ENCODE data around the gene NKAIN2. TPM values are rescaled to one million over a fixed set of nuclear protein-coding genes. Genes with fewer than 3 reads are reported as not detected.
"Not testable (repeated sequence)": the region's sequence is repeated elsewhere in the genome, so short reads cannot be mapped to it uniquely, and the experiment has no call there.

NKAIN2 gene
- polyA plus RNA-seq, 1 donor from 2014 or later = not detected

DNA sequence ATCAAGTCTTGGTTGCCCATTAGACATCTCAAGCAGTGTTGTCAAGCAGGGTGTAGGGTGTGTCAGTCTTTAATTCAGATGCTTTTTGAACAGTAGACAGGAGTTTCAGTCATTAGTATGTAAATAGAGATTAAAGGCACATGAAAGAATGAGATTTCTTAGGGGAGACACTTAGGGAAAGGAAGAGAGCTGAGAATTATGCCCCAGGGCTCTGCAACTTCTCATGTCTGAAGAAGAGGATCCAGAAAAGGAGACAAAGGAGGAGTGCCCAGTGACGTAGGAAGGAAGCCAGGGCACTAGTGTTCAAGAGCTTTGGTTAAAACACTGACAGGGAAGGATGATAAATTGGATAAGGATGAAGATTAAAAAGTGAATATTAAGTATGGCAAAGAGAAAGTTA is 569.7 kb downstream of the NKAIN2 start:
- Mint-ChIP-seq H3K4me1 (no peaks in the 10 kb centered on the region), H3K27ac (no peak overlapping the region), H3K4me3 (no peak overlapping the region), H3K36me3 (peaks cover 1% of the 10 kb centered on the region), H3K27me3 (no peaks in the 10 kb centered on the region), H3K9me3 (peaks cover 2 to 14% (median 3%) of the 10 kb centered on the region in 3 donors)

DNA sequence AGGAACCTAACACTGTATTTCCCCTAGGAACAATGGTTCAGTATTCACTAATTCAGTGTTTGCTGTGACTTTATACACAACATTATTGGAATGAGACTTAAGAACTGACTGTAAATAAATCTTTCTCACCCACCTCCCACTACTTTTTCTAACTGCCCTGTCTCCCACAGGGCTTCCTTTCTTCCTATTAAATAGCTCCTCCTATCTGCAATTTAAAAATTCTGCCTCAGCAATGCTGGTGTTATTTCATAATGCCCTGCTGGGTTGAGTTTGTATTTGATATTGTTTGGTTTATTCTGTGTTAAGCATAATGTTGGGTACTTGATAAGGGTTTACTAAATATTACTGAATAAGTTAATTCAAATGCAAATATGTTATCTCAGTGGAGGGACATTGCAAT is 585.5 kb downstream of the NKAIN2 start:
- Mint-ChIP-seq H3K4me3 (no peak overlapping the region), H3K27me3 (no peaks in the 10 kb centered on the region), H3K9me3 (peaks cover 2 to 5% (median 4%) of the 10 kb centered on the region in 3 donors), H3K36me3 (no peaks in the 10 kb centered on the region), H3K27ac (no peak overlapping the region), H3K4me1 (no peaks in the 10 kb centered on the region)

DNA sequence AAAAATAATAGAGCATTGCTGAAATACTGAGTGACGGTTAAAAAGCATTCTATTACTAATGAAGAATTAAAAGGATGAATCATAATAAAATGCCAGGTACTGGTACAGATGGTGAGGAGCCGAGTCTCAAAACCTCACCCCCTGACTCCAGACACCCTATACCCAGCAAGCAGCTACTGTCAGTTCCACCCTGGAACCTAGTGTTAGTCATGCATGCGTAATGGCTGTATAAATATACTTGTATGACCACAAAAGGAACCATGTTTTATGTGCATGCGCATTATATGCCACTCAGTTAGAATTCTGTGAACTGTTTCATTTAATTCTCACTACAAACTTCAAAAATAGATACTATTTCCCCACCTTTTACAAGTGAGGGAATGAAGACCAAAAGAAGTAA is 589.9 kb downstream of the NKAIN2 start:
- H3K4me3 Mint-ChIP-seq = no peak overlapping the region
- peaks cover 1 to 9% (median 6%) of the 10 kb centered on the region in 3 donors for H3K9me3 Mint-ChIP-seq
- H3K27me3 Mint-ChIP-seq = no peaks in the 10 kb centered on the region
- no peak overlapping the region for H3K27ac Mint-ChIP-seq
- H3K4me1 Mint-ChIP-seq = no peaks in the 10 kb centered on the region
- no peaks in the 10 kb centered on the region for H3K36me3 Mint-ChIP-seq

DNA sequence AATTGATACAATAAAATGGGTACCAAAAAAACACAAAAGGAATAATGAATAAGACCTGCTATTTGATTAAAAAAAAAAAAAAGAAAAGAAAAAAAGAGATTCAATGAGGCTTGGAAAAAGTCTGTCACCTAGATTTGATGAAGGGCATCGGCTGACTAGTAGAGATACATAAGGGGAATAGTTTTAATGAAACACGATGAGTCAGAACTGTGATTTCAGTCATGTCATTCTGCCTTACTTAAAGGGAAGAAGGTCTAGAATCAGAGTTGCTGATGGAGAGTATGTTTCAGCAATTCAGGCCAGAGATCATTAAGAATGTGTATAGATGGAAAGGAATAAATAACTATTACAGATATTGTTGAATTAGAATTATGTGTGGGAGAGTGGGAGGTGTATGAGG is 592.7 kb downstream of the NKAIN2 start:
- no peak overlapping the region for H3K27ac Mint-ChIP-seq
- H3K9me3 Mint-ChIP-seq = peaks cover 1 to 9% (median 5%) of the 10 kb centered on the region in 3 donors
- H3K27me3 Mint-ChIP-seq = no peaks in the 10 kb centered on the region
- H3K36me3 Mint-ChIP-seq = no peaks in the 10 kb centered on the region
- H3K4me1 Mint-ChIP-seq = no peaks in the 10 kb centered on the region
- H3K4me3 Mint-ChIP-seq = no peak overlapping the region

DNA sequence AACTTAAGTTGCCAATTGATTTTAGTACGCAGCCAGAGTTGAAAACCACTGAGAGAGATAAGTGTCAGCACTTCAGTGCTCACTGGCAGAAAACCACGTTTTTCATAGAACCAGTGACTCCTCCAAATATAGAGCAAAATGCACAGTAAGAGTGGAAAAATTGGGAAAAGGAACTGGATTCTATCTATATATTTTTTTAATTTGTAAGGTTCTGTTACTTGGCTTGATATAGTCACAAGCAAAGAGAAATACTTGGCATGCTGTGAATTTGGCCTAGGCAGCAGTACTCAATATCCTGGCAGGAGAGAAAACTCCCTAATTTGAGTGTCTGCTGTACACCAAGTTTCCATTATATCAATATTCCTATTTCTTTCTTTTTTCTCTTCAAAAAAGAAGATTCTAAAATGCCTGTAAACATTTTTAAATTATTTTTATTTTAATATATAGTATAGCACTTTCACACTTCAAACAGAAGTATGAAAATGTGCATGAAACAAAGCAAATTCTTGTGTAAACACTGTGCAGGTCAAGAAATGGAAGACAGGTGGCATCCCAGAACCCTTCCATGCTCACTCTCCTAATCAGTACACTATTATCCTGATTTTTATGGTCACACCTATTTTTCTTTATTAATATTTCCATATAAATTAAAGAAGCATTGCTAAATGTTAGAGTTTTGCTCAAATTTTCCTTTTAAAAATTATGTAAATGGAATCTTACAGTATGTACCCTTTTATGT is 596.8 kb downstream of the NKAIN2 start:
- H3K9me3 Mint-ChIP-seq = peaks cover 0 to 6% (median 5%) of the 10 kb centered on the region in 3 donors
- no peak overlapping the region for H3K27ac Mint-ChIP-seq
- peaks cover 3% of the 10 kb centered on the region for H3K36me3 Mint-ChIP-seq
- no peak overlapping the region for H3K4me3 Mint-ChIP-seq
- H3K27me3 Mint-ChIP-seq = no peaks in the 10 kb centered on the region
- no peaks in the 10 kb centered on the region for H3K4me1 Mint-ChIP-seq

DNA sequence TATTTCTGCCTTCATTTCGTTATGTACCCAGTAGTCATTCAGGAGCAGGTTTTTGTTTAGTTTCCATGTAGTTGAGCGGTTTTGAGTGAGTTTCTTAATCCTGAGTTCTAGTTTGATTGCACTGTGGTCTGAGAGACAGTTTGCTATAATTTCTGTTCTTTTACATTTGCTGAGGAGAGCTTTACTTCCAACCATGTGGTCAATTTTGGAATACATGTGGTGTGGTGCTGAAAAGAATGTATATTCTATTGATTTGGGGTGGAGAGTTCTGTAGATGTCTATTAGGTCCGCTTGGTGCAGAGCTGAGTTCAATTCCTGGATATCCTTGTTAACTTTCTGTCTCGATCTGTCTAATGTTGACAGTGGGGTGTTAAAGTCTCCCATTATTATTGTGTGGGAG is 606.8 kb downstream of the NKAIN2 start:
- H3K36me3 Mint-ChIP-seq, H3K27me3 Mint-ChIP-seq, H3K4me1 Mint-ChIP-seq, H3K4me3 Mint-ChIP-seq, H3K9me3 Mint-ChIP-seq, H3K27ac Mint-ChIP-seq: not testable (repeated sequence)

DNA sequence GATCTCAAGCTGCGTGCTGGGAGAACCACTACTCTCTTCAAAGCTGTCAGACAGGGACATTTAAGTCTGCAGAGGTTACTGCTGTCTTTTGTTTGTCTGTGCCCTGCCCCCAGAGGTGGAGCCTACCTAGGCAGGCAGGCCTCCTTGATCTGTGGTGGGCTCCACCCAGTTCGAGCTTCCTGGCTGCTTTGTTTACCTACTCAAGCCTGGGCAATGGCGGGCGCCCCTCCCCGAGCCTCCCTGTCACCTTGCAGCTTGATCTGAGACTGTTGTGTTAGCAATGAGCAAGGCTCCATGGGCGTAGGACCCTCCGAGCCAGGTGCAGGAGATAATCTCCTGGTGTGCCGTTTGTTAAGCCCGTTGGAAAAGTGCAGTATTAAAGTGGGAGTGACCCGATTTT is 609.0 kb downstream of the NKAIN2 start:
- not testable (repeated sequence) for H3K4me3 Mint-ChIP-seq, H3K27ac Mint-ChIP-seq, H3K9me3 Mint-ChIP-seq, H3K36me3 Mint-ChIP-seq, H3K4me1 Mint-ChIP-seq, H3K27me3 Mint-ChIP-seq

DNA sequence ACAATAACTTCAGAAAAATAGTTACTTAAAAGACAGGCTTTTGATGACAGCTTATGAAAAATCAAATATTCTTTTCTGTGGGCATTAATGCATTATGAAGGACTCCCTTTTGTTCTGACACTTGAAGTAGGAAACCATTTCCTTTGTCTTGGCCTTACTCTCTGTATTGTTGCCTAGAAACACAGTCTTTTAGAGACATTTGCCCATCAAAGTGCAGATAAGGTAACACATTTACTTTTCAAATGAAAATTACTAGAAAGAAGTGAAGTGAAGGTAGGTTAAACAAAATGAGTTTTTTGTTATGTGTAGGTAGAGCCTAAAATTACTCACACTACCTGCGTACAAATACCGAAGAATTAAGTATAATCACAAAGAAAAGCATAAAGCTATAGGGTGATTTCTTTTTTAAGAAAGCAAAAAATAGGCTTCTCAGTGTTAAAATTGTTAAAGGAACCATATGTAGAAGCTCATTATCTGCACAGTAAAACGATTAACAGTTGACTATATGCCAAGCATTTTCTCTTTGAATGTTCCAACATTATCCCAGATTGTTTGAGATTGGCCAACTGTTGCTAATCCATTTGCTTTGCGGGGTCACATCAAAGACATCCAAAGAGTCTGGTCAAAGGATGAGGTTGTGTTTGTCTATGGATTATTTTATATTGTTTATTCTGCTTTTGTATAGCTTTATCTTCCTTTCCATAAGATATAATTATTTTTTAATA is 616.6 kb downstream of the NKAIN2 start:
- Mint-ChIP-seq H3K9me3 (peaks cover 2 to 7% (median 4%) of the 10 kb centered on the region in 3 donors), H3K27me3 (no peaks in the 10 kb centered on the region), H3K4me3 (no peak overlapping the region), H3K36me3 (no peaks in the 10 kb centered on the region), H3K4me1 (no peaks in the 10 kb centered on the region), H3K27ac (no peak overlapping the region)

DNA sequence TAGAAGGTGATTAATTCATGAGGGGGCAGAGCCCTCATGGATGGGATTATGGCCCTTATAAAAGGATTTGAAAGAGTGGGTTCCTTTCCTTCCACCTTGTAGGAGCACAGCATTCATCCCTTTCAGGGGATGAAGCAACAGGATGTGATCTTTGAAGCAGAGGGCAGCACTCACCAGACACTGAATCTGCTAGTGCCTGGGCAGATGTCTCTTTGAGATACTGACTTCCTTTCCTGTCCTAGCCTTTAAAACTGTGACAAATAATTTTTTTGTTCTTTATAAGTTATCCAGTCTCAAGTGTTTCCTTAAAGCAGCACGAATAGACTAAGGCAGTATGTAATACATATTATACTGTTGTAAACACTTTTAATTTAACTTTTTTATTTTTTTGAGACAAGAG is 620.0 kb downstream of the NKAIN2 start:
- no peaks in the 10 kb centered on the region for H3K27me3 Mint-ChIP-seq
- H3K27ac Mint-ChIP-seq = no peak overlapping the region
- H3K4me1 Mint-ChIP-seq = no peaks in the 10 kb centered on the region
- H3K9me3 Mint-ChIP-seq = peaks cover 2 to 6% (median 4%) of the 10 kb centered on the region in 3 donors
- no peak overlapping the region for H3K4me3 Mint-ChIP-seq
- H3K36me3 Mint-ChIP-seq = no peaks in the 10 kb centered on the region

DNA sequence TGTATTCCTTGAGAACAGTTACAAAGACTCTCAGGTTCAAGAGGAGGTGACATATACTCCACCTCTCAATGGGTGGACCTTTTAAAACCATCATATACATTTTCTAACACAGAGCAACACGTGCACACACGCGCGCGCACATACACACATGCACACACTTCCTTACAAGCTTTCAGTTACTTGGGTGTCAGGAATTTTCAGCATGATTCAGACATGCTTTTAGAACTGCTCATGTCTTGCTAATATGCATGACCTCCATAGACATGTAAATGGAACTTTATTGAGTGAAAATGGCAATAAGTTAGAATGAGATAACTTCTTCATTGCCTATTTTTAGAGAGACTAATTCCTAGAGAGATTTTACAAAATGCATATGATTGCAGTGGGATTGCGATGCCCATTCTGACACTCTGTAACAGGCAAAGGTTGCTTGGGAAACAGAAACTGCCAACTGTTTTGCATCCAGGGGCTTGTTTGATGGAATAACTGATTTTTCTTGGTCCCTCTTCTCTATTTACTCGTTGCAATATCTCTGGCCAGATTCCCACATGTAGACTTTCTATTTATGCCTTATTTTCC is 627.2 kb downstream of the NKAIN2 start:
- Mint-ChIP-seq H3K9me3 (peaks cover 0 to 11% (median 2%) of the 10 kb centered on the region in 3 donors), H3K4me3 (no peak overlapping the region), H3K36me3 (no peaks in the 10 kb centered on the region), H3K27me3 (no peaks in the 10 kb centered on the region), H3K27ac (no peak overlapping the region), H3K4me1 (peaks cover 0 to 1% (median 0%) of the 10 kb centered on the region in 3 donors)

DNA sequence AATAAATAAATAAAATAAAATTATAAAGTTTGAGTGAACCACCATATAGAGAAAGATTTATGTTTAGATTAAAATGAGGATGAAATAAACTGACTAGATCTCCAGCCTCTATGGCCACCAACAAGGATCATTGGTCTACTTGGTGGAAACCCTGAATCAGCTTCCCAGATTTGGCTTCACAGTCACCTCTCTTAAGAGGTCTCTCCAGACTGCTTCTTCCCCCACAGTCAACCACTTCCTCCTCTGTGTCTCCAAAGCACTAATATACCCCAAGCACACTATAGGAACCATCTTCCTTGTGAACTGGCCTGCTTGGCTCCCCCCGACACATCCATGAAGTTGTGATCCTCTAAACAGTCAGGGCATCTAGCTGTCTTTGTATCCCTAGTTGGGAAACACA is 629.0 kb downstream of the NKAIN2 start:
- Mint-ChIP-seq H3K27ac (no peak overlapping the region), H3K4me3 (no peak overlapping the region), H3K9me3 (peaks cover 0 to 14% (median 0%) of the 10 kb centered on the region in 3 donors), H3K4me1 (peaks cover 0 to 1% (median 0%) of the 10 kb centered on the region in 3 donors), H3K36me3 (no peaks in the 10 kb centered on the region), H3K27me3 (no peaks in the 10 kb centered on the region)

DNA sequence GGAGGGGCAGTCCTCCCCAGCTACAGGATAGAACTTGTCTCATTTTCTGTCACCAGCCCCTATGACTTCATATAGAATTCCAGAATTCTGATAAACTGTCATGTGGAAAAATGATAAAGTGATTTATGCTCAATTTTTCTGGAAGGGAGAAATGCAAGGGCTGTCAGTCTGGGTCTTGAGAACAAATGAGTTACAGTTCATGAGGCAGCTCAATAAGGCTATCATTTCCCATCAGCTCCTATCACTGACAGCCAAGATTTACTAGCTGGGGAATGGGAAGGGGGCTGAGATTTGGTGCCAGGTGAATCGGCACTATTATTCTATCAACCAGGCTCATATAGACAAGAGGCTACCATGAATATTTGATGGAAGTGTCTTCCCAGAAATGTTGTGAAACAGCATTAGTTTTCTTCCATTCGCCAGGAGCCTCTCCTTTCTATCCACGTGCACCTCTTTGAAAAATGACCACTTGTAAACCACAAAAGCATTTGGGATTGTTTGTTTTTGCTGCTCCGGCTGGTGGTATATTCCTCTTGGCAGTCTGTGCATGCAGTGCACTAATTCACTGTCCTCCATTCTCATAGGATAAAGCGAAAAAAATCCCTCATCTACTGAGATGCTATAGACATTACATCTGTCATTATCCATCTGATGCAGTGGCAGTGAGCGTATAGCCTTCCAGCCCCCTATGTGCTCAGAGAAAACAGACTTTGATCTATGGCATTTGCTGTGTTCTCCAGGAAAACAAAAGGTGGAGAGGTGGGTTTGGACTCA is 629.9 kb downstream of the NKAIN2 start:
- Mint-ChIP-seq H3K4me3 (no peak overlapping the region), H3K27ac (no peak overlapping the region), H3K9me3 (peaks cover 0 to 15% (median 0%) of the 10 kb centered on the region in 3 donors), H3K4me1 (peaks cover 0 to 1% (median 0%) of the 10 kb centered on the region in 3 donors), H3K27me3 (no peaks in the 10 kb centered on the region), H3K36me3 (no peaks in the 10 kb centered on the region)

DNA sequence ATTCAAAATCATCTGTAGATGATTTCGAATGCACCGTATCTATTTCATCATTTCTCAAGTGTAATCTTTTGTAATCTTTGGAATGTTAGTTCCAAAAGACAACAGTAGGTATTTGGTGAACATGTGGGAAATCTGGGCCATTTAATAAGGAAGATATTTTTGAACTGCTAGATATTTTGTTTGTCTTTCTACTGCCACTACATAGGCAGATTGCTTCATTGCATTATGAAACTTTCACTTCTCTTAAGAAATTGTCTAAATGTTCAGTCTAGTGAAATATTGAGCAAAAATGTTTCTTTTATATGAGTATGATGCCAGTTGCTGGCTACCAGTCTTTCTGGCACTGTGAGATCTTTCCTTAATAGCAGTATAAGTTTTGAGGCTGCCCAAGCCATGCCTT is 630.8 kb downstream of the NKAIN2 start:
- H3K27me3 Mint-ChIP-seq = no peaks in the 10 kb centered on the region
- H3K4me3 Mint-ChIP-seq = no peak overlapping the region
- H3K9me3 Mint-ChIP-seq = peaks cover 1 to 15% (median 2%) of the 10 kb centered on the region in 3 donors

DNA sequence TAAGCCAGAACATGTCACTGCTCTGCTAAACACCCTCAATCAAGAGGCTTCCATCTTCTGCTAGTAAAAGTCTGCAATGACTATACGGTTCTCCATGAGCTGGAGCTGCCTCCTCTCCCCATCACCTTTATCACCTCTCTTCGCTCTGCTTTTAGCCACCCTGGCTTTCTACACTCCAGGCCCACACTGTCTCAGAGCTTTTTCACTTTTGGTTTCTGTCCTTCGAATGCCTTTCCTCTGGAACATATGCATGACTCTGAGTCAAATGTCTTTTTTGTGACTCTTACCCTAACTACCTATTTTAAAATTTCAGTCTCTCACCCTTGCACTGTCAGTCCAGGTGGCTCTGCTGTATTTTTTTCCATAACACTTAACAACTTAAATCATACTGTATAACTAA is 633.1 kb downstream of the NKAIN2 start:
- no peak overlapping the region for H3K4me3 Mint-ChIP-seq
- no peaks in the 10 kb centered on the region for H3K36me3 Mint-ChIP-seq
- H3K4me1 Mint-ChIP-seq = no peaks in the 10 kb centered on the region
- no peak overlapping the region for H3K27ac Mint-ChIP-seq
- no peaks in the 10 kb centered on the region for H3K27me3 Mint-ChIP-seq
- peaks cover 1 to 12% (median 2%) of the 10 kb centered on the region in 3 donors for H3K9me3 Mint-ChIP-seq

More for the DNA sequence above, 630.8 kb downstream of the NKAIN2 start:
- Mint-ChIP-seq H3K4me1 (peaks cover 0 to 1% (median 0%) of the 10 kb centered on the region in 3 donors), H3K36me3 (no peaks in the 10 kb centered on the region), H3K27ac (no peak overlapping the region)

DNA sequence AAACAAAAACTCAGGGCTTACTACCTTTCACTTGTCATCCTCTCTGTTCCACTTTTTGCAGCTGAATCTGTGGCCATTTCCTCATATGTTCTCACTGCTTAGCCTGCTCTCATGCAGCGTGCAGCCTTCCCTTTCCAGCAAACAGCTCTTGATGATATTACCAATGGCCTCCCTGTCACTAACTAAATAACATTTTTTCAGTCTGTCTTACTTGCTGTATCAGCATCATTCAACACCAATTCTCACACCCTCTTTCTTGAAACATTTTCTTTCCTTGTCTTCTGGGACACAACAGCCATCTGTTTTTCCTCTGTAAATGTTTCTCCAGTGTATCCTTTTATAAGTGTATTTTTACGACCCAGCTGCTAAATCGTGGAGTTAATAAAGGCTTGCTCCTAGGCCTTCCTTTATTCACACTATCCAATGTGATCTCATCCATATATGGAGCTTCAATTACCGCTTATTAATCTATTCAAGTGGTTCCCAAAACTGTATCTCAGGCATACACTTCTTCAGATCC is 634.9 kb downstream of the NKAIN2 start:
- H3K4me3 Mint-ChIP-seq = no peak overlapping the region
- no peak overlapping the region for H3K27ac Mint-ChIP-seq
- peaks cover 1 to 16% (median 3%) of the 10 kb centered on the region in 3 donors for H3K9me3 Mint-ChIP-seq
- H3K4me1 Mint-ChIP-seq = no peaks in the 10 kb centered on the region
- no peaks in the 10 kb centered on the region for H3K36me3 Mint-ChIP-seq
- no peaks in the 10 kb centered on the region for H3K27me3 Mint-ChIP-seq

Measured in IgD-negative memory B cell (primary cell).